ENCODE data around the gene LILRB3.
"Not testable (repeated sequence)": the region's sequence is repeated elsewhere in the genome, so short reads cannot be mapped to it uniquely, and the experiment has no call there.

Gene LILRB3

GRCh38 chr19:54209058-54209810 is 13.6 kb downstream of the LILRB3 start:
- DNase-seq, result no peak

- no peak for DNase-seq
Observed at GRCh38 chr19:54208784-54209057, 14.1 kb downstream of the LILRB3 start.

GRCh38 chr19:54207983-54208783 is 14.6 kb downstream of the LILRB3 start:
- DNase-seq, result no peak

GRCh38 chr19:54207676-54207982 is 15.2 kb downstream of the LILRB3 start:
- no peak for DNase-seq

- not testable (repeated sequence) for DNase-seq
Observed at GRCh38 chr19:54207193-54207592, 15.6 kb downstream of the LILRB3 start.

- no peak for DNase-seq
Observed at GRCh38 chr19:54206831-54207177, 16.0 kb downstream of the LILRB3 start.

- DNase-seq, result no peak
Observed at GRCh38 chr19:54206030-54206830, 16.6 kb downstream of the LILRB3 start.

GRCh38 chr19:54204767-54205468 is 17.9 kb downstream of the LILRB3 start:
- DNase-seq, result no peak

- no peak for DNase-seq
Observed at GRCh38 chr19:54203151-54203611, 19.6 kb downstream of the LILRB3 start.

GRCh38 chr19:54201980-54202379 is 20.8 kb downstream of the LILRB3 start:
- no peak for DNase-seq

- DNase-seq, result no peak
Observed at GRCh38 chr19:54201172-54201701, 21.6 kb downstream of the LILRB3 start.

GRCh38 chr19:54199401-54199800 is 23.4 kb downstream of the LILRB3 start:
- DNase-seq, result no peak

- no peak for DNase-seq
Observed at GRCh38 chr19:54197121-54197520, 25.7 kb downstream of the LILRB3 start.

GRCh38 chr19:54196536-54196935 is 26.3 kb downstream of the LILRB3 start:
- DNase-seq, result no peak

- DNase-seq, result not testable (repeated sequence)
Observed at GRCh38 chr19:54194463-54194862, 28.3 kb downstream of the LILRB3 start.

- no peak for DNase-seq
Observed at GRCh38 chr19:54193011-54193410, 29.8 kb downstream of the LILRB3 start.

- DNase-seq, result no peak
Observed at GRCh38 chr19:54191811-54192453, 30.9 kb downstream of the LILRB3 start.

- peak; percentile 84 to 92 (median 90) for DNase-seq
Observed at GRCh38 chr19:54191011-54191810, 31.6 kb downstream of the LILRB3 start, which contains the start of gene TSEN34. TSS of gene TSEN34 (plus strand) at chr19:54191308. CDS start at chr19:54191365, 57 bp downstream.

GRCh38 chr19:54190503-54191010 is 32.2 kb downstream of the LILRB3 start:
- DNase-seq, result peak; percentile 99 to 100 (median 99)

GRCh38 chr19:54189735-54190502 is 32.9 kb downstream of the LILRB3 start:
- peak; percentile 100 for DNase-seq
